HEK293T (cell line): ENCODE measurements around the gene CFP.

Experiments used
- CTCF ChIA-PET: fragments of 350-600 bp; formaldehyde crosslinking; extraction: SDS; loops from one replicate; lab custom pipeline; 2021; ENCODE audit warnings: antibody characterized with exemption, inconsistent platforms; lab: Yijun Ruan, JAX
- POLR2A ChIA-PET: fragments of 350-600 bp; formaldehyde crosslinking; extraction: SDS; loops from one replicate; lab custom pipeline; 2020; ENCODE audit warnings: antibody characterized with exemption, inconsistent platforms; lab: Yijun Ruan, JAX
- DNase-seq: peaks from one replicate; pipeline ENCODE4 v3.0.0; 2012; ENCODE audit warnings: mixed read lengths; ENCODE audit errors: extremely low spot score
- ARNT ChIP-seq: fragments of 450-650 bp; IDR thresholded peaks from 2 replicates; pipeline ENCODE4 v1.6.1; 2017; ENCODE audit warnings: mild to moderate bottlenecking
- BHLHE40 ChIP-seq: fragments of 450-650 bp; IDR thresholded peaks from 2 replicates; pipeline ENCODE4 v1.6.1; 2016; ENCODE audit warnings: mild to moderate bottlenecking, moderate library complexity, borderline replicate concordance
- CTBP1 ChIP-seq: fragments of 450-650 bp; IDR thresholded peaks from 2 replicates; pipeline ENCODE4 v1.6.1; 2016; ENCODE audit warnings: borderline replicate concordance
- ELF4 ChIP-seq: fragments of 450-650 bp; IDR thresholded peaks from 2 replicates; pipeline ENCODE4 v1.6.1; 2017; ENCODE audit warnings: antibody characterized with exemption
- FOXA1 ChIP-seq: fragments of 450-650 bp; IDR thresholded peaks from 2 replicates; pipeline ENCODE4 v1.6.1; 2016; ENCODE audit warnings: mild to moderate bottlenecking
- FOXK2 ChIP-seq: fragments of 450-650 bp; IDR thresholded peaks from 2 replicates; pipeline ENCODE4 v1.6.1; 2016; ENCODE audit warnings: mild to moderate bottlenecking
- FOXM1 ChIP-seq: fragments of 450-650 bp; IDR thresholded peaks from 2 replicates; pipeline ENCODE4 v1.6.1; 2017; ENCODE audit warnings: mild to moderate bottlenecking, borderline replicate concordance
- HDGF ChIP-seq: fragments of 450-650 bp; IDR thresholded peaks from 2 replicates; pipeline ENCODE4 v1.6.1; 2017; ENCODE audit warnings: antibody characterized with exemption, borderline replicate concordance
- L3MBTL2 ChIP-seq: fragments of 450-650 bp; conservative IDR thresholded peaks from 2 replicates; pipeline ENCODE4 v1.6.1; 2016; ENCODE audit warnings: mild to moderate bottlenecking
- LEF1 ChIP-seq: fragments of 450-650 bp; IDR thresholded peaks from 2 replicates; pipeline ENCODE4 v1.6.1; 2017; ENCODE audit warnings: mild to moderate bottlenecking, borderline replicate concordance
- NFRKB ChIP-seq: fragments of 450-650 bp; IDR thresholded peaks from 2 replicates; pipeline ENCODE4 v1.6.1; 2016; ENCODE audit warnings: mild to moderate bottlenecking, moderate library complexity
- PKNOX1 ChIP-seq: fragments of 450-650 bp; IDR thresholded peaks from 2 replicates; pipeline ENCODE4 v1.6.1; 2016
- SP1 ChIP-seq: fragments of 450-650 bp; IDR thresholded peaks from 2 replicates; pipeline ENCODE4 v1.6.1; 2017
- SUZ12 ChIP-seq: fragments of 450-650 bp; IDR thresholded peaks from 2 replicates; pipeline ENCODE4 v1.6.1; 2016; ENCODE audit warnings: mild to moderate bottlenecking
- TARDBP ChIP-seq: fragments of 450-650 bp; IDR thresholded peaks from 2 replicates; pipeline ENCODE4 v1.6.1; 2016
- ZNF384 ChIP-seq: fragments of 450-650 bp; IDR thresholded peaks from 2 replicates; pipeline ENCODE4 v1.6.1; 2016

Gene CFP

GRCh38 chrX:47628982-47629381 is 748 bp downstream of the CFP start:
- ChIA-PET POLR2A (interaction anchor here (0.9 to 1.4 kb wide), 2 partner anchors 20 to 73 kb away, joined by 4 read pairs; no protein-coding TSS in a partner anchor), CTCF (interaction anchor here (1.0 kb wide), 1 partner anchor 67 kb away, joined by 3 read pairs; no protein-coding TSS in a partner anchor)
- no peak for DNase-seq
- TF ChIP-seq BHLHE40 (no peak), SP1 (no peak), NFRKB (no peak), L3MBTL2 (no peak), TARDBP (no peak), LEF1 (no peak), ELF4 (no peak)

DNA sequence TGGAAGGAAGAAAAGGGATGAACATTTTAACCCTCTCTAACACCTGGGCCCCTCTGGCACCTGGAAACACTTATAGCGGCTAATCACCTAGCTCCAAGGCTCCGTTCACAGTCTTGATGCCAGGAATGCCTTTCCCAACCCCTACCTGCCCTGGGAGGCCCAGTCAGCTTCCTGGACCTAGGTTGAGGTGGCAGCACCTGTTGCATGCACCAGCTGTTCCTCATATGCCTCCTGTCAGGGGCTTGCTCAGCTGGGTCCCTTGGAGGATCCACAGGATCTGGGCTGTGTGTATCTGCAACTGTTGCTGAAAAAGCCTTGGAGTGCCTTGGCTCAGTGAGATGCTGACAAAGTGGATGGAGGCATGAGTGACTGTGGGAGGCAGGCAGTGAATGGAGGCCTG is 4.4 kb downstream of the CFP start:
- DNase-seq = no peak
- POLR2A ChIA-PET = no interaction called here

GRCh38 chrX:47623540-47624027 is 6.1 kb downstream of the CFP start:
- peak; percentile 83 for DNase-seq
- POLR2A ChIA-PET = interaction anchor here (0.9 to 1.1 kb wide), 3 partner anchors 9 to 82 kb away, joined by 3 to 6 read pairs (median 3); no protein-coding TSS in a partner anchor
- TF ChIP-seq TARDBP (no peak), FOXA1 (no peak), LEF1 (no peak), ARNT (no peak), PKNOX1 (peak; percentile 93), BHLHE40 (no peak), SUZ12 (no peak), L3MBTL2 (peak; percentile 67), FOXK2 (no peak), SP1 (no peak), CTBP1 (no peak), ELF4 (no peak), HDGF (no peak), ZNF384 (no peak), FOXM1 (no peak), NFRKB (no peak)
- CTCF ChIA-PET = no interaction called here

More for the DNA sequence above, 4.4 kb downstream of the CFP start:
- TF ChIP-seq ARNT (no peak), FOXA1 (no peak), SP1 (no peak), BHLHE40 (no peak), FOXK2 (no peak), FOXM1 (no peak), SUZ12 (no peak), NFRKB (no peak), CTBP1 (no peak), L3MBTL2 (no peak), ELF4 (no peak), HDGF (no peak), ZNF384 (no peak), PKNOX1 (no peak), LEF1 (no peak), TARDBP (no peak)
- CTCF ChIA-PET = no interaction called here

DNA sequence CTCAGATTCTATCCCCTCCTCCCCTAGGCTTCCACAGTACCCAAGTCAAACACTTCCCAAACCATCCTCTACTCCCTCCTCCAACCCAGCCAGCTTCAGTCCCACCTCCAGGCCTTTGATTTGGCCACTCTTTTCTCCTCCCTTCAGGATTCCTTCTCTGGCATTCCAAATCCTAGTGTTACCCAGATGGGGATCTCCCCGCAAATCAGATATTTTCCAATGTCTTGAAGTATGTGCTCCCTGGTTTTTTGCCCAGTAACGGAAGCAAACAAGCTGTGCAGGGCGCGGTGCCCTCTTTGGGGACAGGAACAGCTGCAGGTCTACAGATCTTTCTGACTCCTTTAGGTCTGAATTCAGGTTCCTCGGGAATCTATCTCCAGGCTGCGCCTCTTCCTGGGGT is 7.9 kb downstream of the CFP start:
- CTCF ChIA-PET = no interaction called here

DNA sequence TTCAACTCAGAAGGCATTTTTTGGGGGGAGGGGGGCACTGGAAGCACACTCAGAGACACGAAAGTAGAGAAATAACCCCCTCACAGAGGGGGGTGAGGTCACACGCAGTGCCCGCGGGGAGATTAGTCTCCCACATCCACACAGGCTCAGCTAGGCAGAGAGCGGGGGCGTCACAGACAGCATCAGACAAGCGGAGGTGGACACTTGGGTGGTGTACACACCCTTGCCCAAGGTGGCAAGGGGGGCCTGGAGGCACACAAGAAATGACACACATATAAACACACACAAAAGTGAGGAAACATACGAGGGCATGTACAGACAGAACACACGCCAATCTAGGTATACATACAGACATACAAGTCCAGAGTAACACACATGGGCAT is 9.4 kb downstream of the CFP start:
- DNase-seq = no peak
- ChIA-PET POLR2A (no interaction called here), CTCF (no interaction called here)
- TF ChIP-seq FOXK2 = no peak
- TF ChIP-seq ZNF384 = no peak
- TF ChIP-seq TARDBP = no peak
- TF ChIP-seq L3MBTL2 = no peak
- no peak for TF ChIP-seq PKNOX1

More for the DNA sequence above, 7.9 kb downstream of the CFP start:
- DNase-seq = no peak
- POLR2A ChIA-PET = no interaction called here
- TF ChIP-seq SP1 (no peak), FOXM1 (no peak), SUZ12 (no peak)

GRCh38 chrX:47619486-47620302 is 10.0 kb downstream of the CFP start, which contains the start of gene SYN1:
TSS of gene SYN1 (minus strand) at chrX:47619857. CDS start at chrX:47619728, 129 bp downstream.
- TF ChIP-seq PKNOX1 = no peak
- no peak for TF ChIP-seq SUZ12
- TF ChIP-seq CTBP1 = no peak
- no peak for TF ChIP-seq L3MBTL2
- TF ChIP-seq FOXA1 = no peak
- TF ChIP-seq HDGF = no peak
- no peak for TF ChIP-seq TARDBP
- no peak for TF ChIP-seq LEF1
- no peak for TF ChIP-seq FOXK2
- no peak for TF ChIP-seq BHLHE40
- no peak for TF ChIP-seq ZNF384
- TF ChIP-seq ARNT = no peak
- no peak for TF ChIP-seq NFRKB
- no peak for TF ChIP-seq SP1
- TF ChIP-seq FOXM1 = no peak
- no peak for TF ChIP-seq ELF4
- POLR2A ChIA-PET = no interaction called here
- peak; percentile 84 for DNase-seq
- CTCF ChIA-PET = no interaction called here
